ENCODE results near the gene RAP1GAP.

- no peak for TF ChIP-seq CTCF (IDR thresholded peaks at IDR 0.05; ENCODE audit: low read length)
- TF ChIP-seq EZH2 (IDR thresholded peaks at IDR 0.05; ENCODE audit: borderline replicate concordance, low read length), result no peak
Observed at GRCh38 chr1:21586846-21587601, 82.1 kb downstream of the RAP1GAP start.
